OCI-LY7 (cell line): ENCODE results near the gene MTG1. TPM values are rescaled to one million over a fixed set of nuclear protein-coding genes. Genes with fewer than 3 reads are reported as not detected.

Experiments
- BruUV-seq: library from RNA; stranded (reverse); fragments of 400-500 nt; replicated peaks from 2 replicates; lab custom pipeline; 2021; lab: Mats Ljungman, UMichigan
- CTCF ChIA-PET: fragments of 300-600 bp; sonication (Branson Sonifier 250); formaldehyde crosslinking; loops from one replicate; lab custom pipeline; 2022; ENCODE audit warnings: antibody characterized with exemption; ENCODE audit not compliant: unreplicated experiment; lab: Charles Lee
- POLR2A ChIA-PET: fragments of 300-600 bp; sonication (Branson Sonifier 250); formaldehyde crosslinking; loops from one replicate; lab custom pipeline; 2022; ENCODE audit warnings: antibody characterized with exemption; lab: Charles Lee
- DNase-seq: peaks from one replicate; pipeline ENCODE4 v3.0.0-alpha.2; 2015; ENCODE audit warnings: low spot score
- H2AFZ ChIP-seq: fragments of 200-600 bp; sonication (generic), shearing (Covaris generic); 2 replicates; pipeline ENCODE4 v1.6.1; 2014; ENCODE audit warnings: mild to moderate bottlenecking, antibody characterized with exemption, low read length, moderate library complexity
- H3K27ac ChIP-seq: fragments of 200-600 bp; sonication (generic); 2 replicates; pipeline ENCODE4 v1.5.1; 2014; ENCODE audit warnings: mixed run types, low read depth, mild to moderate bottlenecking, moderate library complexity, low read length, inconsistent platforms; ENCODE audit not compliant: poor library complexity, severe bottlenecking
- H3K36me3 ChIP-seq: fragments of 200-600 bp; sonication (generic); 2 replicates; pipeline ENCODE4 v1.6.1; 2014; ENCODE audit warnings: mild to moderate bottlenecking, antibody characterized with exemption, low read length, moderate library complexity, mixed read lengths; ENCODE audit not compliant: insufficient read depth
- H3K4me1 ChIP-seq: fragments of 200-600 bp; sonication (generic); 2 replicates; pipeline ENCODE4 v1.5.1; 2014; ENCODE audit warnings: mild to moderate bottlenecking, low read length; ENCODE audit not compliant: insufficient read depth, poor library complexity, severe bottlenecking
- H3K4me2 ChIP-seq: fragments of 200-600 bp; sonication (generic); 2 replicates; pipeline ENCODE4 v1.6.1; 2014; ENCODE audit warnings: mild to moderate bottlenecking, low read length
- H3K4me3 ChIP-seq: fragments of 200-600 bp; sonication (generic); 2 replicates; pipeline ENCODE4 v1.5.1; 2014; ENCODE audit warnings: mild to moderate bottlenecking, low read depth, low read length; ENCODE audit not compliant: poor library complexity, severe bottlenecking
- H3K79me2 ChIP-seq: fragments of 200-600 bp; sonication (generic); 2 replicates; pipeline ENCODE4 v1.6.1; 2016; ENCODE audit warnings: low read depth, mild to moderate bottlenecking, low read length, moderate library complexity, mixed read lengths; ENCODE audit not compliant: insufficient read depth
- H3K9me2 ChIP-seq: fragments of 200-600 bp; sonication (generic); 2 replicates; pipeline ENCODE4 v1.6.1; 2016; ENCODE audit warnings: mild to moderate bottlenecking, low read length, mixed read lengths; ENCODE audit not compliant: insufficient read depth
- H3K9me3 ChIP-seq: fragments of 200-600 bp; sonication (generic); 2 replicates; pipeline ENCODE4 v1.6.1; 2014; ENCODE audit warnings: mild to moderate bottlenecking, mixed run types, low read length, mixed read lengths
- H4K20me1 ChIP-seq: fragments of 200-600 bp; sonication (generic); 2 replicates; pipeline ENCODE4 v1.6.1; 2014; ENCODE audit warnings: mild to moderate bottlenecking, antibody characterized with exemption, low read length, moderate library complexity, mixed read lengths; ENCODE audit not compliant: insufficient read depth
- EZH2phosphoT487 ChIP-seq: fragments of 200-600 bp; sonication (generic); IDR thresholded peaks from 2 replicates; pipeline ENCODE4 v1.6.1; 2018; ENCODE audit warnings: low read depth, borderline replicate concordance, mild to moderate bottlenecking, mixed run types, antibody characterized with exemption, low read length, moderate library complexity, mixed read lengths
- intact Hi-C: fragments of 100-400 bp; cut with micrococcal nuclease; formaldehyde crosslinking; loops from one replicate; pipeline ENCODE4 v1.10.0; 2022; ENCODE audit not compliant: unreplicated experiment
- total RNA-seq, 2 experiments: library from RNA; depleted of rRNA in 1 of 2; stranded (reverse); fragments of >200 nt in 1 of 2; shearing (Covaris generic) in 1 of 2; gene quantifications; 2 replicates each; pipeline ENCODE4 v1.2.3, GENCODE V29; 2014 to 2022
- TF ChIP-seq, protein P1 (sequence below): fragments of 200-600 bp; sonication (generic); conservative IDR thresholded peaks from 2 replicates; pipeline ENCODE4 v1.5.1; 2014; ENCODE audit warnings: mild to moderate bottlenecking, antibody characterized with exemption, low read length, moderate library complexity, mixed read lengths

MTG1 gene
- total RNA-seq, 2 experiments from 2014 or later, result 85.6 to 101 TPM

DNA sequence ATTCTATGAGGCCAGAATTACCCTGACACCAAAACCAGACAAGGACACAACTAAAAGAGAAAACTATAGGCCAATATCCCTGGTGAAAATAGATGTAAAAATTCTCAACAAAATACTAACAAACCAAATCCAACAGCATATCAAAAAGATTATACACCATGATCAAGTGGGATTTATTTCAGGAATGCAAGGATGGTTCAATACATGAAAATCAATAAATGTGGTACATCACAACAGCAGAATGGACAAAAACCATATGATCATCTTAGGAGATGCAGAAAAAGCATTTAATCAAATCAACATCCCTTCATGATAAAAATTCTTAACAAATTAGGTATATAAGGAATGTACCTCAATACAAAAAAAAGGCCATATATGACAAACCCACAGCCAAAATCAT, 54.2 kb downstream of the MTG1 start:
- no peaks in the 10 kb centered on the region for H4K20me1 ChIP-seq
- H3K4me1 ChIP-seq, result no peaks in the 10 kb centered on the region
- H3K36me3 ChIP-seq, result no peaks in the 10 kb centered on the region
- H3K4me2 ChIP-seq, result no peak overlapping the region
- TF ChIP-seq, protein P1, sequence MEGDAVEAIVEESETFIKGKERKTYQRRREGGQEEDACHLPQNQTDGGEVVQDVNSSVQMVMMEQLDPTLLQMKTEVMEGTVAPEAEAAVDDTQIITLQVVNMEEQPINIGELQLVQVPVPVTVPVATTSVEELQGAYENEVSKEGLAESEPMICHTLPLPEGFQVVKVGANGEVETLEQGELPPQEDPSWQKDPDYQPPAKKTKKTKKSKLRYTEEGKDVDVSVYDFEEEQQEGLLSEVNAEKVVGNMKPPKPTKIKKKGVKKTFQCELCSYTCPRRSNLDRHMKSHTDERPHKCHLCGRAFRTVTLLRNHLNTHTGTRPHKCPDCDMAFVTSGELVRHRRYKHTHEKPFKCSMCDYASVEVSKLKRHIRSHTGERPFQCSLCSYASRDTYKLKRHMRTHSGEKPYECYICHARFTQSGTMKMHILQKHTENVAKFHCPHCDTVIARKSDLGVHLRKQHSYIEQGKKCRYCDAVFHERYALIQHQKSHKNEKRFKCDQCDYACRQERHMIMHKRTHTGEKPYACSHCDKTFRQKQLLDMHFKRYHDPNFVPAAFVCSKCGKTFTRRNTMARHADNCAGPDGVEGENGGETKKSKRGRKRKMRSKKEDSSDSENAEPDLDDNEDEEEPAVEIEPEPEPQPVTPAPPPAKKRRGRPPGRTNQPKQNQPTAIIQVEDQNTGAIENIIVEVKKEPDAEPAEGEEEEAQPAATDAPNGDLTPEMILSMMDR, result no peak
- no peak for TF ChIP-seq EZH2phosphoT487
- peaks cover 18% of the 10 kb centered on the region; the same call in 1 of the 2 replicates for H3K9me3 ChIP-seq
- ChIA-PET POLR2A (no interaction called here), CTCF (no interaction called here)
- no peaks in the 10 kb centered on the region for H3K79me2 ChIP-seq
- H2AFZ ChIP-seq, result no peak overlapping the region
- no peak overlapping the region for H3K4me3 ChIP-seq
- H3K9me2 ChIP-seq, result no peaks in the 10 kb centered on the region
- BruUV-seq, result no TSS peak
- H3K27ac ChIP-seq, result no peak overlapping the region
- DNase-seq, result no peak
- intact Hi-C loops, result no loop called here

- H3K4me3 ChIP-seq, result no peak overlapping the region
- ChIA-PET CTCF (no interaction called here), POLR2A (no interaction called here)
- no peaks in the 10 kb centered on the region for H3K36me3 ChIP-seq
- no peaks in the 10 kb centered on the region for H4K20me1 ChIP-seq
- H2AFZ ChIP-seq, result no peak overlapping the region
- BruUV-seq, result no TSS peak
- no peak for DNase-seq
- H3K79me2 ChIP-seq, result no peaks in the 10 kb centered on the region
- H3K4me2 ChIP-seq, result no peak overlapping the region
- H3K9me3 ChIP-seq, result peaks cover 18% of the 10 kb centered on the region; the same call in 1 of the 2 replicates
- intact Hi-C loops, result no loop called here
- H3K27ac ChIP-seq, result no peak overlapping the region
- TF ChIP-seq, protein P1, result no peak
- no peak for TF ChIP-seq EZH2phosphoT487
- H3K9me2 ChIP-seq, result no peaks in the 10 kb centered on the region
- H3K4me1 ChIP-seq, result no peaks in the 10 kb centered on the region
Measured at GRCh38 chr10:133451346-133451745, 57.4 kb downstream of the MTG1 start.

- Histone ChIP-seq H3K4me1 (no peaks in the 10 kb centered on the region), H3K9me2 (no peaks in the 10 kb centered on the region), H3K9me3 (peaks cover 18% of the 10 kb centered on the region; the same call in 1 of the 2 replicates), H3K4me3 (no peak overlapping the region), H3K79me2 (no peaks in the 10 kb centered on the region), H3K27ac (no peak overlapping the region), H2AFZ (no peak overlapping the region), H3K4me2 (no peak overlapping the region), H4K20me1 (no peaks in the 10 kb centered on the region), H3K36me3 (no peaks in the 10 kb centered on the region)
- intact Hi-C loops, result no loop called here
- TF ChIP-seq, protein P1, result no peak
- no peak for TF ChIP-seq EZH2phosphoT487
- ChIA-PET POLR2A (no interaction called here), CTCF (no interaction called here)
- no peak for DNase-seq
- BruUV-seq, result no TSS peak
Measured at GRCh38 chr10:133452453-133452852, 58.5 kb downstream of the MTG1 start.
